Hippocampal formation (tissue), 2 donors: ENCODE results near the gene ING1.

ENCODE experiments used
- DNase-seq, 2 donors: peaks; one replicate each; lab custom pipeline; 2025; lab: John Stamatoyannopoulos, UW

ING1 gene

GRCh38 chr13:110772091-110772984 is 58.8 kb downstream of the ING1 start:
- no peak for DNase-seq
